Subcutaneous abdominal adipose tissue (tissue), 5 donors: Measurements from ENCODE around the gene TRDN.

Experiments used
- H3K27ac ChIP-seq: one replicate; pipeline ENCODE4 v1.7.0; 2013; ENCODE audit warnings: low read depth, mild to moderate bottlenecking, inconsistent platforms, low read length, moderate library complexity
- H3K27me3 ChIP-seq, 5 donors: one replicate each; pipeline ENCODE4 v1.7.0; 2013; ENCODE audit warnings: low read length in 5 of 5, inconsistent platforms in 1 of 5; ENCODE audit not compliant: control insufficient read depth in 5 of 5, insufficient read depth in 4 of 5
- H3K36me3 ChIP-seq, 5 donors: one replicate each; pipeline ENCODE4 v1.7.0; 2013; ENCODE audit warnings: low read length in 5 of 5; ENCODE audit not compliant: control insufficient read depth in 5 of 5, insufficient read depth in 5 of 5
- H3K4me1 ChIP-seq, 5 donors: one replicate each; pipeline ENCODE4 v1.7.0; 2013; ENCODE audit warnings: low read length in 5 of 5, mild to moderate bottlenecking in 3 of 5, moderate library complexity in 1 of 5; ENCODE audit not compliant: control insufficient read depth in 5 of 5, insufficient read depth in 5 of 5
- H3K4me3 ChIP-seq, 5 donors: one replicate each; pipeline ENCODE4 v1.7.0; 2013; ENCODE audit warnings: low read length in 5 of 5, low read depth in 1 of 5
- H3K9ac ChIP-seq, 5 donors: one replicate each; pipeline ENCODE4 v1.7.0; 2013; ENCODE audit warnings: low read length in 5 of 5, mild to moderate bottlenecking in 4 of 5, moderate library complexity in 3 of 5
- H3K9me3 ChIP-seq, 5 donors: one replicate each; pipeline ENCODE4 v1.7.0; 2013; ENCODE audit warnings: low read length in 5 of 5; ENCODE audit not compliant: control insufficient read depth in 5 of 5
- donor health status: healthy.
- donor health status: healthy.
- donor health status: healthy.
- donor health status: healthy.
- donor health status: healthy.

Gene TRDN

GRCh38 chr6:123215211-123215610 is 421.5 kb downstream of the TRDN start:
- no peak overlapping the region for H3K27ac ChIP-seq
- no peaks in the 10 kb centered on the region for H3K4me1 ChIP-seq
- no peaks in the 10 kb centered on the region for H3K9me3 ChIP-seq
- H3K4me3 ChIP-seq = no peak overlapping the region
- H3K9ac ChIP-seq = no peak overlapping the region
- H3K27me3 ChIP-seq = no peaks in the 10 kb centered on the region
- no peaks in the 10 kb centered on the region for H3K36me3 ChIP-seq

DNA sequence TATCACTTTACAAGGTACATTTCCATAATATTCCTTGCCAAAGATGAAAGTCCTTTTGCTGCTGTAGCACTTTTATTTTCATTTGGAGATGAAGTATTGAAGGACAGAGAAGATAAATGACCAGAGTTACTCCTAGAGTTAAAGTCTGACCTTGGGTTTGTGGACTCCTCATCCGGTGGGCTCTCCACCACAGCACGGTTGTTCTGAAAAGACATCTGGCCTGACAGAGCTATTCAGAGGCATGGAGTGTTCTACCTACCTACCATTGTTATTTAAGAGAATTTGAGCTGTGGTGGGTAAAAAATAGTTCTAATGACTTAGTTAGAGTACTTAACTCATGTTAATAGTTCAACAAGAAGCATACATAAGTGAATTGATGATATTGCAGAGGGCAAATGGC is 422.3 kb downstream of the TRDN start:
- Histone ChIP-seq H3K36me3 (no peaks in the 10 kb centered on the region), H3K9ac (no peak overlapping the region), H3K4me1 (no peaks in the 10 kb centered on the region), H3K27ac (no peak overlapping the region), H3K4me3 (no peak overlapping the region), H3K9me3 (no peaks in the 10 kb centered on the region), H3K27me3 (no peaks in the 10 kb centered on the region)

DNA sequence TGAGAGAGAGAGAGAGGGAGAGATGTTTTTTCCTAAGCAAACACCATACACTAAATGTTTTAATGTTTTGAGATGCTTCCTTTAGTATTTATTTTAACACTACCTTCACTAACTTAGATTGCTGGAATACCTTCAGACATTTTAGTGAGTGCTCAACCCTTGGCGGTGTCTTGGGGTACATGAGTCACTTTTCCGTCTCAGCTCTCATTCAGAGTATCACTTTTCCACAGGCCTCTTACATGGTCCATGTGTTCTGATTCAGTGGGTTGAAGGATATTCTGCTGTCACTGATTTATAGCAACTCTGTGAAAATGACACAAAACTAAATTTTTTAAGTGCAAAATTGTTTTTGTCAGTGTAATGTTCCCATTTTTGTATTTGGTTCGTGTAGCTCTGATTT is 422.8 kb downstream of the TRDN start:
- no peak overlapping the region for H3K4me3 ChIP-seq
- no peak overlapping the region for H3K27ac ChIP-seq
- no peak overlapping the region for H3K9ac ChIP-seq
- H3K27me3 ChIP-seq = no peaks in the 10 kb centered on the region
- H3K4me1 ChIP-seq = no peaks in the 10 kb centered on the region
- H3K9me3 ChIP-seq = no peaks in the 10 kb centered on the region
- no peaks in the 10 kb centered on the region for H3K36me3 ChIP-seq

DNA sequence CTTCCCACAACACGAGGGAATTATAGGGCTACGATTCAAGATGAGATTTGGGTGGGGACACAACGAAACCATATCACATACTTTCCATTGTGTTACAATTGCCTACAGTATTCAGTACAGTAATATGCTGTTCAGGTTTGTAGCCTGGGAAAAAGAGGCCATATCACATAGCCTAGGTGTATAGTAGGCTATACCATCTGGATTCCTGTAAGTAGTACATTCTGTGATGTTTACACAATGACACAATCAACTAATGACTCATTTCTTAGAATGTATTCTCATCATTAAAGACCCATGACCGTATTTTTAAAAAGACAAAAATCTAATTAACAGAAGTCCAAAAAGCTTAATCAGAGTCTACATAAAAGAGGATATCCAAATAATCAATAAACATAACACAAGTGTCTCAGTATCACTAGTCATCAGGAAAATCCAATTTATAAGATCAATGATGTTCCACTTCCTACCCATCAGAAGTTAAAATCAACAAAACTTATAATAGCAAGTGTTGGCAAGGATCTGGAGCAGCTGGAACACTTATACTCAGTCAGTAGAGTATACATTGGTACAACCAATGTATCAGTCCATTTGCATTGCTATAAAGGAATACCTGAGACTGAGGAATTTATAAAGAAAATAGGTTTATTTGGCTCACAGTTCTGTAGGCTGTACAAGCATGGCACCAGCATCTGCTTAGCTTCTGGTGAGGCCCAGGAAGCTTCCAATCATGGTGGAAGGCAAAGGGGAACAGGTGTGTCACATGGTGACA is 424.8 kb downstream of the TRDN start:
- Histone ChIP-seq H3K27ac (no peak overlapping the region), H3K27me3 (no peaks in the 10 kb centered on the region), H3K4me3 (no peak overlapping the region), H3K9ac (no peak overlapping the region), H3K4me1 (no peaks in the 10 kb centered on the region), H3K36me3 (no peaks in the 10 kb centered on the region), H3K9me3 (no peaks in the 10 kb centered on the region)

GRCh38 chr6:123210645-123211044 is 426.1 kb downstream of the TRDN start:
- no peaks in the 10 kb centered on the region for H3K36me3 ChIP-seq
- no peaks in the 10 kb centered on the region for H3K9me3 ChIP-seq
- no peak overlapping the region for H3K9ac ChIP-seq
- H3K27ac ChIP-seq = no peak overlapping the region
- H3K4me3 ChIP-seq = no peak overlapping the region
- no peaks in the 10 kb centered on the region for H3K27me3 ChIP-seq
- no peaks in the 10 kb centered on the region for H3K4me1 ChIP-seq

GRCh38 chr6:123207967-123208510 is 428.7 kb downstream of the TRDN start:
- Histone ChIP-seq H3K36me3 (no peaks in the 10 kb centered on the region), H3K27ac (no peak overlapping the region), H3K27me3 (no peaks in the 10 kb centered on the region), H3K9me3 (no peaks in the 10 kb centered on the region), H3K4me1 (no peaks in the 10 kb centered on the region), H3K4me3 (no peak overlapping the region), H3K9ac (no peak overlapping the region)

DNA sequence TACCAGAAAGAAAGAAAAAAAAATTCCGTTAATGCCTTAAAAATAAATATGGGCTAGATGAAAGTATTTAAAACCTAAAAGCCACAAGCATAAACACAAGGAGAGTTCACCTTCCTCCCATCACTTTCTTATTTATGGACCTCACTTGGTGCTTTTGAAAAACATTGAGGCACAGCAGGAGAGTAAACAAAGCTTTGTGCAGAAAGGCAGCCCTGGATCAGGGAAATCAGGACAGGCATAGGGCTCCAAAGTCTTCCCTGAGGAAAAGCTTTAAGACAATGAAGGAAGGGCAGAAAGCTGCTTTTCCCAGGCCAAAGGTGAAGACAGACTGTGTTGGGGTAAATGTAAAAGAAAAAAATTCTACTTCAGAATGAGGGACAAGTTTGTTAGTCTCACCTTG is 432.8 kb downstream of the TRDN start:
- Histone ChIP-seq H3K27ac (no peak overlapping the region), H3K4me3 (no peak overlapping the region), H3K9ac (no peak overlapping the region), H3K4me1 (no peaks in the 10 kb centered on the region), H3K27me3 (no peaks in the 10 kb centered on the region), H3K9me3 (peaks cover 0 to 6% (median 3%) of the 10 kb centered on the region in 5 donors), H3K36me3 (no peaks in the 10 kb centered on the region)

DNA sequence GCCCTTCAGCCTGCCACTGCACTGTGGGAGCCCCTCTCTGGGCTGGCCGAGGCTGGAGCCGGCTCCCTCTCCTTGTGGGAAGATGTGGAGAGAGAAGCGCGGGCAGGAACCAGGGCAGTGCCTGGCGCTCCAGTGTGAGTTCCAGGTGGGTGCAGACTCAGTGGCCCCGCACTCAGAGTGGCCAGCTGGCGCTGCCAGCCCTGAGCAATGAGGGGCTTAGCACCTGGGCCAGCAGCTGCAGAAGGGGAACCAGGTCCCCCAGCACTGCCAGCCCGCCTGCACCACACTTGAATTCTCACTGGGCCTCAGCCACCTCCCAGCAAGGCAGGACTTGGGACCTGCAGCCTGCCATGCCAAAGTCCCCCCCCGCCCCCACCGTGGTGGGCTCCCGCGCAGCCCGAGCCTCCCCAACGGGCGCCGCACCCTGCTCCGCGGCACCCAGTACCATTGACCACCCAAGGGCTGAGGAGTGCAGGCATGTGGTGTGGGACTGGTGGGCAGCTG is 434.8 kb downstream of the TRDN start:
- Histone ChIP-seq H3K27ac (no peak overlapping the region), H3K9ac (no peak overlapping the region), H3K4me3 (no peak overlapping the region), H3K4me1 (no peaks in the 10 kb centered on the region), H3K9me3 (peaks cover 0 to 6% (median 3%) of the 10 kb centered on the region in 5 donors), H3K36me3 (no peaks in the 10 kb centered on the region), H3K27me3 (no peaks in the 10 kb centered on the region)

DNA sequence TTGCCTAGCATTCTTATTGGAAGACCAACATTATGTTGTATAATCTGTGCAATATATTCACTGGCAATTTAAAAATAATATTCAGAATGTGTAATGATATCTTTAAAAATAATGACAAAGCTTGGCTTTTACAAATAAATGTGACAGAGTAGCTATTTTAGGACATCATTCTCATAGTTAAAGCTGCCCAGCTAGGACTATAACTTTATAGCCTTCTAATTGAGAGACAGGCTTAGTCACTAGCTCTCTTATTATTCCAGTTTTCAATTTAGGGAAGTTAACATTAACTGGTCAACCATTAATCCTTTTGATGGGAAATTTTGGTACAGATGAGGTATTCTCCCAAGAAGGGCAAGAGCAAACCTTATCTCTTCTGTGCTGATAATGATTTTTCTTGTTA is 443.5 kb downstream of the TRDN start:
- no peaks in the 10 kb centered on the region for H3K27me3 ChIP-seq
- H3K36me3 ChIP-seq = no peaks in the 10 kb centered on the region
- H3K27ac ChIP-seq = no peak overlapping the region
- H3K9me3 ChIP-seq = peaks cover 0 to under 1% (median 0%) of the 10 kb centered on the region in 5 donors
- H3K4me3 ChIP-seq = no peak overlapping the region
- no peak overlapping the region for H3K9ac ChIP-seq
- no peaks in the 10 kb centered on the region for H3K4me1 ChIP-seq

DNA sequence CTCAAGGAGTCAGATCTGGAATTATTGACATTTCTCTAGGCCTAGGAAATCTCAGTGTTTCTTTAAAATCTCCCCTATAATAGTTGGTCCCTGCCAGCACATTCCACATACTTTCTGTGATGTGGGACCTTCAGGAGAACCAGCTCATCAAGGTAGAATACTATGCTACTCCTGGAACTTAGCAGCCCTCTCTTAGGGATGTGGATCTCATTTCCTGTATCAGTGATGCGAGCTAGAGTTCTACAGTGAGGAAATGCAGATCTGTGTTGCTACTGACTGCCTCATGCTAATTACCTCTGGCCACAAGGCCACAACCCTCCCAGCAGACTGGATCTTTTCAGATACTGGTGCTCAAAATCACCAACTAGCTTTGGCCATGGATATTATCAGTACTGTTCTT is 446.9 kb downstream of the TRDN start:
- peaks cover 0 to 3% (median 0%) of the 10 kb centered on the region in 5 donors for H3K9me3 ChIP-seq
- no peaks in the 10 kb centered on the region for H3K36me3 ChIP-seq
- no peak overlapping the region for H3K9ac ChIP-seq
- no peaks in the 10 kb centered on the region for H3K4me1 ChIP-seq
- no peak overlapping the region for H3K4me3 ChIP-seq
- H3K27me3 ChIP-seq = no peaks in the 10 kb centered on the region
- no peak overlapping the region for H3K27ac ChIP-seq
